Hepatocyte (in vitro differentiated cells): ENCODE data around the gene OTOP3.

Experiments
- EZH2 ChIP-seq: fragments of 200-600 bp; sonication (generic); IDR thresholded peaks from 2 replicates; pipeline ENCODE4 v1.6.1; 2016; ENCODE audit warnings: antibody characterized with exemption, mild to moderate bottlenecking, borderline replicate concordance
- TF ChIP-seq, protein P1 (sequence below): fragments of 200-600 bp; sonication (generic); IDR thresholded peaks from 2 replicates; pipeline ENCODE4 v1.5.1; 2016; ENCODE audit warnings: antibody characterized with exemption, mild to moderate bottlenecking; ENCODE audit not compliant: poor library complexity

DNA sequence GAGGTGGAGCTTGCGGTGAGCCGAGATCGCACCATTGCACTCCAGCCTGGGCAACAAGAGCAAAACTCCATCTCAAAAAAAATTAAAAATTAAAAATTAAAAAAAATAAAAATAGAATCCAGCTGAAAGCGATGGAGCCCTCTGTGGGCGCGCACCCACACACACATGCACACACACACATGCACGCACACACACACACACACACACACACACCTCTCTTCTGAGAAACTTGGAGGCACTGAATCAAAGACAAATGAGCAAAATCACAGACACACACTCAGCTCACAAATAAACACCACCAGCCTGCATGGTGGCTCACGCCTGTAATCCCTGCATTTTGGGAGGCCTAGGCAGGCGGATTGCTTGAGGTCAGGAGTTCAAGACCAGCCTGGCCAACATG is 32.7 kb upstream of the OTOP3 start:
- TF ChIP-seq, protein P1, sequence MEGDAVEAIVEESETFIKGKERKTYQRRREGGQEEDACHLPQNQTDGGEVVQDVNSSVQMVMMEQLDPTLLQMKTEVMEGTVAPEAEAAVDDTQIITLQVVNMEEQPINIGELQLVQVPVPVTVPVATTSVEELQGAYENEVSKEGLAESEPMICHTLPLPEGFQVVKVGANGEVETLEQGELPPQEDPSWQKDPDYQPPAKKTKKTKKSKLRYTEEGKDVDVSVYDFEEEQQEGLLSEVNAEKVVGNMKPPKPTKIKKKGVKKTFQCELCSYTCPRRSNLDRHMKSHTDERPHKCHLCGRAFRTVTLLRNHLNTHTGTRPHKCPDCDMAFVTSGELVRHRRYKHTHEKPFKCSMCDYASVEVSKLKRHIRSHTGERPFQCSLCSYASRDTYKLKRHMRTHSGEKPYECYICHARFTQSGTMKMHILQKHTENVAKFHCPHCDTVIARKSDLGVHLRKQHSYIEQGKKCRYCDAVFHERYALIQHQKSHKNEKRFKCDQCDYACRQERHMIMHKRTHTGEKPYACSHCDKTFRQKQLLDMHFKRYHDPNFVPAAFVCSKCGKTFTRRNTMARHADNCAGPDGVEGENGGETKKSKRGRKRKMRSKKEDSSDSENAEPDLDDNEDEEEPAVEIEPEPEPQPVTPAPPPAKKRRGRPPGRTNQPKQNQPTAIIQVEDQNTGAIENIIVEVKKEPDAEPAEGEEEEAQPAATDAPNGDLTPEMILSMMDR, result no peak
- TF ChIP-seq EZH2, result no peak
